Retinal pigment epithelial cell (primary cell): ENCODE measurements around the gene ZC3H12C.

Source experiments
- DNase-seq: peaks from one replicate; pipeline ENCODE4 v3.0.0-alpha.2; 2010; ENCODE audit warnings: low read depth
- H3K4me3 ChIP-seq: 2 replicates; pipeline ENCODE4 v1.5.1; 2011; ENCODE audit warnings: mild to moderate bottlenecking, low read length, control low read depth, moderate library complexity
- TF ChIP-seq, protein P1 (sequence below): conservative IDR thresholded peaks from 2 replicates; pipeline ENCODE4 v1.5.1; 2011; ENCODE audit warnings: low read depth, low read length, control low read depth, inconsistent platforms

ZC3H12C gene

DNA sequence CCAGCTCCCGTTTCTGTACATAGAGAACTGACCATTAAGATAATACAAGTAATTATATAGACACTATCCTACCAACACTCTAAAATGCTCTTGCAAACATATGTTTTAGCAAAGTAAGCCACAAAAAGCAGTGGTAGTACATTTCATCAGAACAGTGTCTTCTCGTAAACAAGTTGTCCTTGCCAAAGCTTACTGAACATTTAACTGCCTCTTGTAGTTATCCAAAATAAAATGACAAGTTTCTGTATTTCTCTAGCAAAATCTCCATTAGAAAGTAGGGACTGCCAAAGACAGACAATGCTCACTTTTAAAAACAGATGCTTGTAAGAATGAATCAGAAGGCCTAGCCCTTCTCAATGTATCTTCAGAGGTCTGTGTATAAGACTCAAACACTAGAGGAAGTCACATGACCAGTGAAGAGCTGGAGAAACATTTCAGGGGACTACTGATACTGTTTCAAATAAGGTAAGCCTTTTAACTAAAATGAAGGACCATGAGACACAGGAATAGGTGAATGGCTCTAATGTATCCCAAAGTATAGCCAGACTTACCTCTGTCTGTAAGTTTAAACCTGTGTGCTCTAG is 7.8 kb upstream of the ZC3H12C start:
- no peak for DNase-seq
- TF ChIP-seq, protein P1, sequence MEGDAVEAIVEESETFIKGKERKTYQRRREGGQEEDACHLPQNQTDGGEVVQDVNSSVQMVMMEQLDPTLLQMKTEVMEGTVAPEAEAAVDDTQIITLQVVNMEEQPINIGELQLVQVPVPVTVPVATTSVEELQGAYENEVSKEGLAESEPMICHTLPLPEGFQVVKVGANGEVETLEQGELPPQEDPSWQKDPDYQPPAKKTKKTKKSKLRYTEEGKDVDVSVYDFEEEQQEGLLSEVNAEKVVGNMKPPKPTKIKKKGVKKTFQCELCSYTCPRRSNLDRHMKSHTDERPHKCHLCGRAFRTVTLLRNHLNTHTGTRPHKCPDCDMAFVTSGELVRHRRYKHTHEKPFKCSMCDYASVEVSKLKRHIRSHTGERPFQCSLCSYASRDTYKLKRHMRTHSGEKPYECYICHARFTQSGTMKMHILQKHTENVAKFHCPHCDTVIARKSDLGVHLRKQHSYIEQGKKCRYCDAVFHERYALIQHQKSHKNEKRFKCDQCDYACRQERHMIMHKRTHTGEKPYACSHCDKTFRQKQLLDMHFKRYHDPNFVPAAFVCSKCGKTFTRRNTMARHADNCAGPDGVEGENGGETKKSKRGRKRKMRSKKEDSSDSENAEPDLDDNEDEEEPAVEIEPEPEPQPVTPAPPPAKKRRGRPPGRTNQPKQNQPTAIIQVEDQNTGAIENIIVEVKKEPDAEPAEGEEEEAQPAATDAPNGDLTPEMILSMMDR: no peak
- no peak overlapping the region for H3K4me3 ChIP-seq

- H3K4me3 ChIP-seq: no peak overlapping the region
- DNase-seq: no peak
These were observed 6.3 kb upstream of the ZC3H12C start for GRCh38 chr11:110086892-110087309.

DNA sequence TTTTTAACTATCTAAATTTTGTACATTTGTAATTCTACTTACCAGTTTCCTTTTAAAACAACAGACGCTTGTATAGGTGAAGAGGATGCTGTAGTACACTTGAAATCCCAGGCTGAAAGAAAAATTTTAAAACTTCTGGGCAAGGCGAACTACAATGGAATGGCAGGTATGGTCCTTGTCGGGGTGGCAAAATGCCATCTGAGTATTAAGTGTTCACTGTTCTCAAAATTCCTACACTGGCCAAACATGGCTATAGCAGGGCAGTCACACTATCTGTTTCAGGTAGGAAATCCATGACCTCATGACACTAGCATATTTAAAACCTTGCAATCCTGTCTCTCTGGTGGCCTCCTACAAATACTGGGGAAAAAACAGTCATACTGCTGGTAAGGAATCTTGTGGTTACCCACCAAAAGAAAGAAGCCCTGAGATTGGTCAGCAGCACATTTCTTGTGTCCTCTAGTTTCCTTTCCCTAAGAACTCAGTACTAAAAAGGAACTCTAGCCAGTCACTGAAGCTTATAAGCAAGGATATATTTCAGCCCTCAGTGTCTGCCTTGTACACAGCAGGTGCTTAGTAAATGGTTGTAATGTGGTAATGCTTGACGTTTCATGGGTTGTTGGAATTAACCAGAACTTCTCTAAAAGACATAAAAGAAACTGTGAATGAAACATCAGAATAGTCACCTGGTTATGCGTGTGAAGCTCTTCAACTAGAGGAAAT is 5.2 kb upstream of the ZC3H12C start:
- TF ChIP-seq, protein P1: no peak
- DNase-seq: no peak
- H3K4me3 ChIP-seq: no peak overlapping the region

More at GRCh38 chr11:110086892-110087309, 6.3 kb upstream of the ZC3H12C start:
- TF ChIP-seq, protein P1: no peak

DNA sequence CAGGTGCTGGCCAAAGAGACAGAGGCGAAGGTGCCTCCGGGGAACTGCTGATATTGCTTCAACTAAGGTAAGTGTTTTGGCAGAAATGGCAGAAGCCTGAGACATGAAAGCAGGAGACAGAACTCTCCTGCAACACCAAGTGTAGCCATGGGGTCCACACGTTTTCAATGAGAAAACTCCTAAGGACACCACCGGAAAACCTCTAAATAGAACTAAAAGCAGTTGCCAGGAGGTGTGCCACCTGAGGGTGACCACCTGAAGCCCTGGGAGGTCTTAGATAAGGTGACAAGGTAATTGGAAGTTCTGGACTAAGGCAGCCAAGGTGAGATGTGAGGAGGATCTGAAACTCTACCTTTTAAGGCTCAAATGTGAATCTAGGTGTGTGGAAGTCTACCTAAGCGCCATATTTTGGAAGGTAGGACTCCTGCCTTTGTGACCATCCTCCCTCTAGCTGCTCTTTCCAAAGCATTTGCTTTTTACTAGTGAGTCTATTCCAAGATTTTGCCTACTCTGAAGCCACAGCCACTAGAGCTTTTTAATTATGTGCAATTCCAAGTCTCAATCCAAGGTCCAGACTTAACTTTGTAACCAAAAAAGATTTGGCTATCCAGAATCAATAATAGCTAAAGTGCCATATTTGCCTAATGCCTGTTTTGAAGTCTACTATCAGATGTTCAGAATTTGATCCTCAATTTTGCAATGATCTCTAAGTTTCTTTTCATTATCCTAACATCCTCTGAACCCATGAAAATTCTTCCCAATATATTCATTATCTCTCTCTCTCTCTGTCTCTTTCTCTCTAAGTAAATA is 4.5 kb upstream of the ZC3H12C start:
- no peak overlapping the region for H3K4me3 ChIP-seq
- TF ChIP-seq, protein P1: no peak
- no peak for DNase-seq

GRCh38 chr11:110089617-110090282 is 3.4 kb upstream of the ZC3H12C start:
- H3K4me3 ChIP-seq: no peak overlapping the region
- TF ChIP-seq, protein P1: no peak
- no peak for DNase-seq

GRCh38 chr11:110090466-110091026 is 2.6 kb upstream of the ZC3H12C start:
- TF ChIP-seq, protein P1: no peak
- no peak for DNase-seq
- no peak overlapping the region for H3K4me3 ChIP-seq
